ENCODE data around the gene SMIM20.
A peak's percentile ranks its signal among the peaks of the same experiment; 100 is the strongest.

The SMIM20 gene

DNA sequence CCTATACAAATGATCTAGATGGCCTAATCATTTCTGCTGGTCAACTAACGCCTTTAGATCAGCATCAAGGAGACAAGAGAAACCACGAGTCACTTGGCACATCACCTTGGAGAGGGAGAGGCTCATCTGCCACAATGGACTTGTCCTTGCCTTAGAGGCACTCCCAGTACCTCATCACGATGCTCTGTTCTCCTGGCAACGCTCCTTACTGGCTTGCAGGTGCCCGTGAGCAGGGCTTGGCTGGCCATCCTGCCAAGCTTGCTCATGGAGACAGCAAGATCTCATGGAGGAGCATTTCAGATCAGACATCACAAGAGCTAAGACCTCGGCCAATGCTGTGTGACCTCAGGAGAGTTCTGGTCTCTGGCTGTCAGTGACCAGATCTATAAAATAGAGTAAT, 2.7 kb upstream of the SMIM20 start:
- H3F3A ChIP-seq (ENCODE audit: control insufficient read depth, insufficient read depth), result 0 out of 2 replicates have a peak, but pooled peaks cover 3% of the 10 kb centered on the region
- peaks cover 8% of the 10 kb centered on the region; the same call in 1 of the 2 replicates for H3K36me3 ChIP-seq (ENCODE audit: control insufficient read depth, low read length)
- H3K4me3 ChIP-seq (ENCODE audit: low read length), result no peak overlapping the region
- peaks cover 31% of the 10 kb centered on the region for H3K79me2 ChIP-seq (ENCODE audit: control insufficient read depth, low read length)
- H3K9me3 ChIP-seq (ENCODE audit: control insufficient read depth, insufficient read depth, low read length), result no peaks in the 10 kb centered on the region
- H3K4me2 ChIP-seq (ENCODE audit: low read length), result no peak overlapping the region
- no peaks in the 10 kb centered on the region for H3K27me3 ChIP-seq (ENCODE audit: control insufficient read depth, low read length)
- peaks cover 35% of the 10 kb centered on the region for H3K4me1 ChIP-seq (ENCODE audit: control insufficient read depth, low read length)
- H3K9me2 ChIP-seq (replicated peaks; ENCODE audit: control insufficient read depth, low read length), result no peaks in the 10 kb centered on the region
- no peak overlapping the region for H3K27ac ChIP-seq (ENCODE audit: low read depth, low read length)
- no peaks in the 10 kb centered on the region for H4K20me1 ChIP-seq (ENCODE audit: control insufficient read depth, insufficient read depth, low read depth, low read length)
- no peak for TF ChIP-seq CTCF (IDR thresholded peaks at IDR 0.05; ENCODE audit: low read depth, low read length, poor library complexity, severe bottlenecking)
- no peak for TF ChIP-seq EZH2phosphoT487 (IDR thresholded peaks at IDR 0.05; ENCODE audit: borderline replicate concordance, low read length)

DNA sequence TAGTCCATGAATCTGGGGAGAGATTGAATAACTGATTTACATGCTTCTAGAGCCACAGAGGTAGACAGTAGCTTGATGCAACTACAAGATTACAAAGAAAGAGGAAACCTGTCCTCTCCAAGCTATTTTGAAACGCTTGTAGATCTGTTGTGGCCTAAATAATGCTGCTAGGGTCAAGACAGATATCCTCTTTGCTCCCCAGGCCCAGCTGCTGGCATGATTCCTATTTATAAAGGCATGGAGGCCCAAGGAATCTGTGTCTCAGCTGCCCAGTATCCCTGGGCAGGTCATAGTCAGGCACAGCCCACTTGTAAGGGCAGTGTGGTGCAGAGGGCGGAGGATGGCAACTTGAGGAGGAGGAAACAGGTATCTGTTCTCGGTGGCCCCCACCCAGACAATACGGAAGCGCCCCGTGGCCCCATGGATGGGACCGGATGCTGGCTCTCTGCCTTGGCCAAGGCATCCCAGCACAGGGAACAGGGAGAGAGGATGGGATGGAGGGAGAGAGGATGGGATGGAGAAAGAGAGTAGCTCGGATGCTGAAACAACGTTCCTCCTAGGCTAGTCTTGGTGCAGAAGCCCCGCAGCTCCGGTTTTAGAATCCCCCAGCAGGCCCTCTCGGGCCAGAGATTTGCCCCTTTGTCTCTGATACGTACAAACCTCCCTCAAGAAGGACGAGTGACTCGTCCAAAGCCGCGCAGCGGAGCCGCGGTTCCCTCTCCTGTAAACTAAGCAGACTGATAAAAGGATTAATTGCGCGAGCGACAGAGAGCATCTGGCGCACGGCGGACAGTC, 767 bp upstream of the SMIM20 start:
- 0 out of 2 replicates have a peak, but pooled peaks cover 3% of the 10 kb centered on the region for H3F3A ChIP-seq (ENCODE audit: control insufficient read depth, insufficient read depth)
- no peaks in the 10 kb centered on the region for H3K27me3 ChIP-seq (ENCODE audit: control insufficient read depth, low read length)
- TF ChIP-seq CTCF (IDR thresholded peaks at IDR 0.05; ENCODE audit: low read depth, low read length, poor library complexity, severe bottlenecking), result no peak
- TF ChIP-seq EZH2phosphoT487 (IDR thresholded peaks at IDR 0.05; ENCODE audit: borderline replicate concordance, low read length), result no peak
- H3K36me3 ChIP-seq (ENCODE audit: control insufficient read depth, low read length), result peaks cover 17% of the 10 kb centered on the region
- H3K27ac ChIP-seq (ENCODE audit: low read depth, low read length), result peak overlapping the region; percentile 72
- H3K4me2 ChIP-seq (ENCODE audit: low read length), result peak overlapping the region; percentile 98
- no peaks in the 10 kb centered on the region for H3K9me3 ChIP-seq (ENCODE audit: control insufficient read depth, insufficient read depth, low read length)
- H3K4me1 ChIP-seq (ENCODE audit: control insufficient read depth, low read length), result peaks cover 43% of the 10 kb centered on the region
- peaks cover 47% of the 10 kb centered on the region for H3K79me2 ChIP-seq (ENCODE audit: control insufficient read depth, low read length)
- peak overlapping the region; percentile 90 for H3K4me3 ChIP-seq (ENCODE audit: low read length)
- no peaks in the 10 kb centered on the region for H3K9me2 ChIP-seq (replicated peaks; ENCODE audit: control insufficient read depth, low read length)
- H4K20me1 ChIP-seq (ENCODE audit: control insufficient read depth, insufficient read depth, low read depth, low read length), result no peaks in the 10 kb centered on the region

- H3K27ac ChIP-seq (ENCODE audit: low read depth, low read length), result peak overlapping the region; percentile 72
- no peak for TF ChIP-seq EZH2phosphoT487 (IDR thresholded peaks at IDR 0.05; ENCODE audit: borderline replicate concordance, low read length)
- no peak for TF ChIP-seq CTCF (IDR thresholded peaks at IDR 0.05; ENCODE audit: low read depth, low read length, poor library complexity, severe bottlenecking)
Observed at GRCh38 chr4:25914670-25915352, 791 bp downstream of the SMIM20 start.

More at GRCh38 chr4:25914670-25915352, 791 bp downstream of the SMIM20 start:
- Histone ChIP-seq H3K4me2 (ENCODE audit: low read length) (peak overlapping the region; percentile 98), H3K36me3 (ENCODE audit: control insufficient read depth, low read length) (peaks cover 19% of the 10 kb centered on the region), H3K4me1 (ENCODE audit: control insufficient read depth, low read length) (peaks cover 50% of the 10 kb centered on the region), H3K27me3 (ENCODE audit: control insufficient read depth, low read length) (no peaks in the 10 kb centered on the region), H3K4me3 (ENCODE audit: low read length) (peak overlapping the region; percentile 90), H4K20me1 (ENCODE audit: control insufficient read depth, insufficient read depth, low read depth, low read length) (no peaks in the 10 kb centered on the region), H3F3A (ENCODE audit: control insufficient read depth, insufficient read depth) (0 out of 2 replicates have a peak, but pooled peaks cover 3% of the 10 kb centered on the region), H3K9me2 (replicated peaks; ENCODE audit: control insufficient read depth, low read length) (no peaks in the 10 kb centered on the region), H3K9me3 (ENCODE audit: control insufficient read depth, insufficient read depth, low read length) (no peaks in the 10 kb centered on the region), H3K79me2 (ENCODE audit: control insufficient read depth, low read length) (peaks cover 56% of the 10 kb centered on the region)

Data from DOHH2 (cell line).